ENCODE measurements around the gene POLR2E.

- TF ChIP-seq CTCF (optimal IDR thresholded peaks at IDR 0.05 in 1 of 3, IDR thresholded peaks at IDR 0.05 in 1 of 3, conservative IDR thresholded peaks at IDR 0.05 in 1 of 3; ENCODE audit: extremely low read depth in 1 of 3, insufficient read depth in 2 of 3, low read length in 3 of 3) = no peak
- TF ChIP-seq EZH2 (IDR thresholded peaks at IDR 0.05; ENCODE audit: low read length) = no peak
Measured at GRCh38 chr19:1073956-1074517, 21.1 kb downstream of the POLR2E start.
